ENCODE measurements around the gene HEPHL1. TPM values are rescaled to one million over a fixed set of nuclear protein-coding genes. Genes with fewer than 3 reads are reported as not detected.
"Not testable (repeated sequence)": the region's sequence is repeated elsewhere in the genome, so short reads cannot be mapped to it uniquely, and the experiment has no call there.

Gene HEPHL1
- total RNA-seq = not detected

DNA sequence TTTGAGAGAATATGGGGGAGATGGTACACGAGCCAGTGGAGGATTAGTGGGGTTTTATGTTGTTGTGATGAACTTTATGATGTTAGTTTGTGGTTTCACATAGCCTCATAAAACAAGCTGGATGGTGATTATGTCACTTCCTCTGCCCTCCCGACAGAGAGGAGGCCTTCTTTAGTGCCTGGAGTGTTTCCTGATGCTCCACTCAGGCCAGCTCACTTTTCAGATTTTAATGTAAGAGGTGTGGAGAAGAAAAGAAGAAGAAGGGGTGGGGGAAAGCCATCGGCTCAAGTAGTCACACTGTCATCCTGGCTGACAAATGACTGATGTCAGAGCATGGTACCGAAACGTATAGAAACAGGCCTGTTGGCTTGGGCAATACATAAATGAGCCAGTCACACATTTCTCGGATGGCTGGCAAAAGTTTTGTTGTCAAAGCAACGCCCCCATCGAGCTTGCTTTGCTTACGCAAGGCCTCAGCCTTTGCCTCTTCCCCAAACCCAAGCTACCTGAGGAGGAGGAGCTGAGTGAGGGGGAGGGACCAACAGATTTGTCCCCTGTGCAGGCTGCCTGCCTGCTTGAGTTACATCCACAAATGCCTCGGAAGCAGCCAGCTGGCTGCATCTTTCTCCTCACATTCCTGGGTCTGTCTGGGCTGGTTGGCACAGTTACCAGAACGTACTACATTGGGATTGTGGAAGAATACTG is at the start of gene HEPHL1:
Gene HEPHL1, plus strand, starts transcription at position 578 of the 705 bp plus-strand sequence. Its CDS starts 15 bp downstream, at position 593.
- no peak for TF ChIP-seq CTCF (IDR thresholded peaks at IDR 0.05)
- no peak for TF ChIP-seq POLR2A (IDR thresholded peaks at IDR 0.05)
- intact Hi-C loops (cut with DNase I; ENCODE audit: low total_unique reads) = no loop called here
- no peaks in the 10 kb centered on the region for H3K36me3 ChIP-seq
- H3K4me3 ChIP-seq = no peak within 1 kb of the TSS
- no peaks in the 10 kb centered on the region for H3K4me1 ChIP-seq
- no peaks in the 10 kb centered on the region for H3K27me3 ChIP-seq
- no peak for DNase-seq
- H3K9me3 ChIP-seq = no peaks in the 10 kb centered on the region
- no peak within 1 kb of the TSS for H3K27ac ChIP-seq

- H3K27ac ChIP-seq = no peak overlapping the region
- H3K4me3 ChIP-seq = no peak overlapping the region
- DNase-seq = no peak
- no peaks in the 10 kb centered on the region for H3K27me3 ChIP-seq
- no peaks in the 10 kb centered on the region for H3K9me3 ChIP-seq
- intact Hi-C loops (cut with DNase I; ENCODE audit: low total_unique reads) = no loop called here
- H3K4me1 ChIP-seq = no peaks in the 10 kb centered on the region
- TF ChIP-seq POLR2A (IDR thresholded peaks at IDR 0.05) = no peak
- TF ChIP-seq CTCF (IDR thresholded peaks at IDR 0.05) = no peak
- no peaks in the 10 kb centered on the region for H3K36me3 ChIP-seq
Measured at GRCh38 chr11:93972790-93973189, 48.4 kb upstream of the HEPHL1 start.

- H3K4me3 ChIP-seq; H3K4me1 ChIP-seq; H3K27ac ChIP-seq; intact Hi-C loops (cut with DNase I; ENCODE audit: low total_unique reads); H3K36me3 ChIP-seq; H3K27me3 ChIP-seq; H3K9me3 ChIP-seq; DNase-seq: not testable (repeated sequence)
Measured at GRCh38 chr11:93973322-93974051, 47.7 kb upstream of the HEPHL1 start.

- TF ChIP-seq CTCF (IDR thresholded peaks at IDR 0.05) = no peak
- no peak for TF ChIP-seq POLR2A (IDR thresholded peaks at IDR 0.05)
- intact Hi-C loops (cut with DNase I; ENCODE audit: low total_unique reads) = no loop called here
- H3K4me1 ChIP-seq = no peaks in the 10 kb centered on the region
Measured at GRCh38 chr11:93974759-93975158, 46.4 kb upstream of the HEPHL1 start.

GRCh38 chr11:93976577-93977254 is 44.4 kb upstream of the HEPHL1 start:
- intact Hi-C loops (cut with DNase I; ENCODE audit: low total_unique reads) = not testable (repeated sequence)

More at GRCh38 chr11:93974759-93975158, 46.4 kb upstream of the HEPHL1 start:
- no peak for DNase-seq
- H3K9me3 ChIP-seq = no peaks in the 10 kb centered on the region
- H3K36me3 ChIP-seq = no peaks in the 10 kb centered on the region
- no peaks in the 10 kb centered on the region for H3K27me3 ChIP-seq
- no peak overlapping the region for H3K27ac ChIP-seq
- H3K4me3 ChIP-seq = no peak overlapping the region

More at GRCh38 chr11:93976577-93977254, 44.4 kb upstream of the HEPHL1 start:
- not testable (repeated sequence) for DNase-seq, H3K27ac ChIP-seq, H3K9me3 ChIP-seq, H3K36me3 ChIP-seq, H3K4me3 ChIP-seq, H3K4me1 ChIP-seq, H3K27me3 ChIP-seq
